Measurements from ENCODE around the gene SLC25A29.

SLC25A29 gene

DNA sequence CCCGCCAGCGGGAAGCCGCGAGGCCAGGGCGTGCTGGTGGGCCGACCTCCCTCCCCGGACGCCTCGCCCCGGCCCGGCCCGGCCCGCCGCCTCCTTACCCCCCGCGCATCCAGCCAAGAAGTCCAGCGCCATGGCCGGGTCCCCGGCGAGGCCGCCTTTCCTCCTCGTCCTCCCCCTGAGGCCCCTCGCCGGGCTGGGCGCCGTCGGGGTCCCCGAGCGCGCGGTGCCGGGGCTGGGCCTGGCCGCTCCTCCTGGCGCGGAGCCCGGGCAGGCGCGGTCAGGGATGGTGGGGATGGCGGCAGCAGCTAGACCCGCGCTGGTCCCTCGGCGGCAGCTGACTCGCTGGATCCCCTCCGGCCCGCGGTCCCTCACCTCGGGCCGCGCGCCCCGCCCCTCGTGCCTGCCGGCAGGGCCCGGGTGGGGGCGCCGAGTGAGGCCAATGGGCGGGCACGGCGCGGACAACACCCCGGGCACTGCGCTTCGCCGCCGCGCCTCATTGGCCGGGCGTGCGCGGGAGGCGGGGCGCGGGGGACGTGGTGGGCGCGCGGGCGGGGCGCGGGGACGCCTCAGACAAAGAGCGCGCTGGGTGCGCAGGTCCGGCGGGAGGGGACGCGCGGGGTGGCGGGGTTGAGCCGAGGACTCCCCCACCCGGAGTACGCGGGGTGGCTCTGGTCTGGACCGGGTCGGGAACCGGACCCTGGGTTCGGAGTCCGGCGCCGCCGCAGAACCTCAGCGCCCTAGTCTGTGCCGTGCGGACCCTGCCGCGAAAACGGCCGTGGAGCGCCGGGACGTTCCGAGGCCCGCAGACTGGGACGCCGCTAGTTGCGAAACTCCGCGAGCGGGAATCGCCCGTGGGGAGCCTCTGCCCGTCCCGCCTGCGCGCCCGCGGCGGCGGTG lies at the start of gene SLC25A29:
Gene SLC25A29 (minus strand): TSS at position 344 of the 897 bp plus-strand sequence. CDS start 212 bp downstream, at position 132.
- TF ChIP-seq GATA2 (IDR thresholded peaks at IDR 0.05; ENCODE audit: low read depth, low read length), result no peak
- TF ChIP-seq GATA3 (IDR thresholded peaks at IDR 0.05; ENCODE audit: low read depth, low read length), result no peak

DNA sequence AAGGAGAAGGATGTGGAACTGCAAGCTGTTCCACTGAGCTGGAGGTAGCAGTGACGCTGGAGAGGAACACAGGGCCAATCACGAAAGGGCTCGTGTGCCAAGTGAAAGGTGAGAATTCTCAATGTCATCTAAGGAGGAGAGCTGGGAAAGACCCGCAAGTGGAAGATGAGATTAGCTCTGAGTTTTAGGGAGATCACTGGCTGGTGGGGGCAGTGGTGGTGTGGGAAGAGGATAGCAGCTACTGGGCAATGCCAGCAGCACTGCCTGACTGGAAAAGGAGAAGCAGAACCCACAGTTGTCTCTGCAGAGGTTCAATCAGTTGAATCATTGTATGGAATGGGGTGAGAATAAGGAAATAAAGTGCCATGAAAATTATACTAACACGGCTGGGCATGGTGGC lies 44.7 kb upstream of the SLC25A29 start:
- no peak for TF ChIP-seq GATA2 (IDR thresholded peaks at IDR 0.05; ENCODE audit: low read depth, low read length)
- no peak for TF ChIP-seq GATA3 (IDR thresholded peaks at IDR 0.05; ENCODE audit: low read depth, low read length)

GRCh38 chr14:100350276-100350926 lies 44.2 kb upstream of the SLC25A29 start:
- TF ChIP-seq GATA3 (IDR thresholded peaks at IDR 0.05; ENCODE audit: low read depth, low read length) (no peak), GATA2 (IDR thresholded peaks at IDR 0.05; ENCODE audit: low read depth, low read length) (no peak)

DNA sequence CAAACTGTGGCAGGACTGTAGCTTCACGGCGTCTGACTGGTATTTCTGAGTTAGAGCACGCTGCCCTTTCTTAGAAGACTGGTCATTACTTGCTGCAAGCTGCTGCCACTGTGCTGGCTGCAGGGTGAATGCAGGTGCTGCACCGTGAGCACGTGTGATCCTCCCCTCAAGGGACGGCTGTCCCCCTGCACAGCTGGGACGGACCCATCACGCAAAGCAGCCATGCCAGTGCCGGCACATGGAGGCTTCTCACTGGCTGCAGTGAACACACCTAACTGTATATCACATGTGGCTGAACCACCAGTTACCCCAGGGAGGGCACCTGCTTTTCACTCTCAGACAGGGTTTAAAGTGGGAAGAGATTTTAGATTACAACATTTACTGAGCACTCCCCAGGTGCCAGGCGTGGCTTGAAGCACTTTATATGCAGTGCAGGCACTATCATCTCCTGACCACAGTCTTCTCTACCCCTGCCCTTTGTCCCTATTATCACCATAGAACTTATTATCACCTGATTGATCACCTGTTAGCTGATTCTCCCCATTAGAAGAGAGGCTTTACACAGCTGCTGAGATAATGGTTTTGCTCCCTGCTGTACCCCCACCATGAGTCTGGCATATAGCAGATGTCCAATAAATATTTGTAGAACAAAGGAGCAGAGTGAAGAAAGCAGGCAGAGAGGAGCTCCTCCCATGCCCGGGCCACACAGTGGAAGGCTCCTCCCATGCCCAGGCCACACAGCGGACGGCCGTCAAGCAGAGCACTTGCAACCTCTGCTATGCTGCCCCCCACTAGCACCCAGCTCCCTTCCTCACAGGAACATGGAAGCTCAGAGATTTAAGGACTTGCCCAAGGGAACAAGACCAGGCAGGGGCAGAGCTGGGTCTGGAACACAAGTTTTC lies 42.8 kb upstream of the SLC25A29 start:
- TF ChIP-seq GATA3 (IDR thresholded peaks at IDR 0.05; ENCODE audit: low read depth, low read length) (no peak), GATA2 (IDR thresholded peaks at IDR 0.05; ENCODE audit: low read depth, low read length) (no peak)

DNA sequence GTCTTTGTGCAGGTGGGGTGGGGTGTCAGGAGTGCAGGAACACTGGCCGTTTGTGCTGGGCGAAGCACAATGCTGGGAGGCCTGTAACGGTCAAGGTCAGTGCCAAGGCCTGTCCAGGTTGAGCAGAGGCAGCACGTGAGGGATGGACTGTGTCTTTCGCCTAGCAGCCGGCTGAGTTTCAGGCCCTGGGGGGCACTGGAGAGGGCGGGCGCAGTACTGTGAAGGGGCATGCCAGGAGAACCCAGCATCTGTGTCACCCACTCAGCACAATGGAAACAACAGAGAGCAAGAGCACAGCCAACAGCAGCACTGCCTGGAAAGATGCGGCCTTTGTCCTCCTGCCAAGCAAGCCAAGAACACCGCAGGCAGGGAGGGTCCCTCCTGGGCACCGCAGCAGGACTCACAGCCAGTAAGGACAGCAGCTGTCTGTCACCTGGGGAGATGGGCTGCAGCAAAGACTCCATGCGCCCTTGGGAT lies 42.0 kb upstream of the SLC25A29 start:
- TF ChIP-seq GATA3 (IDR thresholded peaks at IDR 0.05; ENCODE audit: low read depth, low read length) (no peak), GATA2 (IDR thresholded peaks at IDR 0.05; ENCODE audit: low read depth, low read length) (no peak)

DNA sequence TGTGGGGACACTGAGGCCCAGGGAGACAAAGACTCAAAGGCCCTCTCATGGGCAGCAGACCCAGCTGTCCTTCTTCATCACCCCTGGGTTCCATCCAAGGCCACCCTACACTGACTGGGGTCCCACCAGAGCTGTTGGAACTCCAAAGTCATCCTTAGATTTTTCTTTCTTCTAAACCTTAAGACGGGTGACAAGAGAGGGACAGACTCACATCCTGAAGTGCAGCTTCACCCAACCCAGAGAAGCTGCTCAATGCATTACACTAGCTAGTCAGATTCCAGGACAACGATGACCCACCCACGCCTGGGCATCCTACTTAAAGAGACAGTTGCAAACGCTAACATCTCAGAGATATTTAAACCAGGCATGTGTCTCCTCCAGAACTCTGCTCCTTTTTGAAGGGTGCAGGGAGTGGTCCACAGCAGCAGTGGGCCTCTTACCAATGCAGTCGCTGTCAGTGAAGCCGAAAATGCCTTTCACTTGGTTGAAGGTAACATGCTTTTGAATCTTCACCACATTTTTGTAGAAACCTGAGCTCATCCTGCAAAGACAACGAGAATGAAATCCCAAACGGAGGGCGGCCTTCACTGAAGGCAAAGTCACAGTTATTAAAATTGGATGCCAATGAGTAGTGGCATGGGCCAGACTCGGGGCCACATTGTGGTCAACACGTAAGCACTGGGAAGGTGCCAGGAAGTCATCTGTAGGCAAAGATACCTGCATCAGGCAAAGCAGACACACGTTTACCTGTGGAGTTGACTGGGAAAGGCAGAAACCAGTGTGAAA lies 40.3 kb upstream of the SLC25A29 start:
- no peak for TF ChIP-seq GATA3 (IDR thresholded peaks at IDR 0.05; ENCODE audit: low read depth, low read length)
- TF ChIP-seq GATA2 (IDR thresholded peaks at IDR 0.05; ENCODE audit: low read depth, low read length), result no peak

DNA sequence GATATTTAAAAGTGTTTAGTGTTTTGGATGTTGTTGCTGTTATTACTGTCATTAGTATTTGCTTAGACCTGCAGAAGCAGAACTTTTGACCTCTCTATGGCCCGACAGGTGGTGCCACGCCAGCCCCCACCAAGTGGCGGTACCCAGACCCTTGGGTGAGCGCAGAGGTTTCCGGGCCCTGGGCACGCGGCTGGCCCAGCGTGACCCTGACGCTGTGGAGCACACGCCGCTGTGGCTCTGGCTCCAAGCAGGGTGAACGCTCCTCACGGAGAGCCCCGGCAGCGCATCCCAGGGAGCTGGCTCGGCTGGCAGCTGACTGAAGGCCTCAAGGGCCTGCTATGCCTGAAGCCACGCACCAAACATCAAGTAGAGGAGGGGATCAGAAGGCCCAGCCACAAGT lies 39.5 kb upstream of the SLC25A29 start:
- no peak for TF ChIP-seq GATA3 (IDR thresholded peaks at IDR 0.05; ENCODE audit: low read depth, low read length)
- TF ChIP-seq GATA2 (IDR thresholded peaks at IDR 0.05; ENCODE audit: low read depth, low read length), result no peak

DNA sequence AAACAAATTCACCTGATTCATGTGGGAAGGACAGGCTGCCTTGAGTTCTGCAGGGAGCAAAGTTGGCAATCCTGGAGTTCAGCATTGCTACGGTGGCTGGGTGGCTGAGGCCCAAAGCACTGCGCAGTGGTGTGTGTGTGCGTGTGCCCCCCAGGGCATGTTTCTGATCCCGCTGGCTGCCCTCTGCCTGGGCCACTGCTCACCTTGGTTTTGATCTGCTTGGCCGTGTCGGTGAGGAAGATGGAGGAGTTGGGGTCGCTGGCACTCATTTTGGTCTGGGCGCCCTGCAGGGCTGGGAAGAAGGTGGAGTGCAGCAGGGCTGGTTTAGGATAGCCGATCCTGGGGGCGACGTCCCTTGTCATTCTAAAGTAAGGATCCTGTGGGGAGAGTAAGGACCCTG lies 36.0 kb upstream of the SLC25A29 start:
- TF ChIP-seq GATA3 (IDR thresholded peaks at IDR 0.05; ENCODE audit: low read depth, low read length) (no peak), GATA2 (IDR thresholded peaks at IDR 0.05; ENCODE audit: low read depth, low read length) (no peak)

GRCh38 chr14:100341301-100342031 lies 35.2 kb upstream of the SLC25A29 start:
- TF ChIP-seq GATA3 (IDR thresholded peaks at IDR 0.05; ENCODE audit: low read depth, low read length) (no peak), GATA2 (IDR thresholded peaks at IDR 0.05; ENCODE audit: low read depth, low read length) (no peak)

DNA sequence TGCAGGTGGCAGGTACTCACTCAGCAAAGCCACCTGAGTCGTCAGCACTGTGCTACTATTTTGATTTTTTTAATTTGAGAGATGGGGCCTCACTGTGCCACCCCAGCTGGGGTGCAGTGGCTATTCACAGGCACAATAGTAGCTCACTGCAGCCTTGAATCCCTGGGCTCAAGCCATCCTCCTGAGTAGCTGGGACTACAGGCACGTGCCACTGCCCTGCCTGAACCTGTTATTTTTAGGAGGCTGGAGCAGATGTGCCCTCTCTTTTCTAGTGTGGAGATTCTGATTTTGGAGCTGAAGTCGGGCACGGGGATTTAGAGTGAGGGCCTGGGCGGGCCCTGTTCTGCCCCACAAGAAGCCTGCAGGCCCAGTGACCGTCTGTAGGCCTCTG lies 34.2 kb upstream of the SLC25A29 start:
- TF ChIP-seq GATA2 (IDR thresholded peaks at IDR 0.05; ENCODE audit: low read depth, low read length) (no peak), GATA3 (IDR thresholded peaks at IDR 0.05; ENCODE audit: low read depth, low read length) (no peak)

- TF ChIP-seq GATA3 (IDR thresholded peaks at IDR 0.05; ENCODE audit: low read depth, low read length), result no peak
- no peak for TF ChIP-seq GATA2 (IDR thresholded peaks at IDR 0.05; ENCODE audit: low read depth, low read length)
Observed at GRCh38 chr14:100339766-100340422, 33.6 kb upstream of the SLC25A29 start.
